ENCODE measurements around the gene EIF2AK3.

DNA sequence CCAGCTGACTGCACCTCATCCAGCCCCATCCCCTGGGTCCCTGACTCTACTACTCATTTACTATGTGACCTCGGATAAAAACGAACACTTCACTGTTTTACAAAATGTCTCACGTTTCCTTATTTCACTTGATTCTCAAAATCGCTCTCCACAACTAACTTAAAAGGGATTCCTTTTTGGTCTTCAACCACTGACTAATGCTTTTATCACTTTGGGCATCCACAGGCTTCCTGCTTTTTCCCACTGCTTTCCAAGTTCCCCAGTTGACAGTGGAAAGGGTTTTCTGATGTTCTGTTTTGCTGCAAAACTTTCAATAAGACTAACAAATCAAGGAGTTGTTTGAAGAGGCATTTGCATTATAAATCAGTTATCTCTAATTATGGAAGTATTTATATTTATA lies 24.1 kb downstream of the EIF2AK3 start:
- TF ChIP-seq, protein P1, sequence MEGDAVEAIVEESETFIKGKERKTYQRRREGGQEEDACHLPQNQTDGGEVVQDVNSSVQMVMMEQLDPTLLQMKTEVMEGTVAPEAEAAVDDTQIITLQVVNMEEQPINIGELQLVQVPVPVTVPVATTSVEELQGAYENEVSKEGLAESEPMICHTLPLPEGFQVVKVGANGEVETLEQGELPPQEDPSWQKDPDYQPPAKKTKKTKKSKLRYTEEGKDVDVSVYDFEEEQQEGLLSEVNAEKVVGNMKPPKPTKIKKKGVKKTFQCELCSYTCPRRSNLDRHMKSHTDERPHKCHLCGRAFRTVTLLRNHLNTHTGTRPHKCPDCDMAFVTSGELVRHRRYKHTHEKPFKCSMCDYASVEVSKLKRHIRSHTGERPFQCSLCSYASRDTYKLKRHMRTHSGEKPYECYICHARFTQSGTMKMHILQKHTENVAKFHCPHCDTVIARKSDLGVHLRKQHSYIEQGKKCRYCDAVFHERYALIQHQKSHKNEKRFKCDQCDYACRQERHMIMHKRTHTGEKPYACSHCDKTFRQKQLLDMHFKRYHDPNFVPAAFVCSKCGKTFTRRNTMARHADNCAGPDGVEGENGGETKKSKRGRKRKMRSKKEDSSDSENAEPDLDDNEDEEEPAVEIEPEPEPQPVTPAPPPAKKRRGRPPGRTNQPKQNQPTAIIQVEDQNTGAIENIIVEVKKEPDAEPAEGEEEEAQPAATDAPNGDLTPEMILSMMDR (IDR thresholded peaks at IDR 0.05; ENCODE audit: low read length), result no peak
- TF ChIP-seq EZH2 (IDR thresholded peaks at IDR 0.05; ENCODE audit: borderline replicate concordance, low read length), result no peak

Measured in OCI-LY1 (cell line).